ENCODE data around the gene TSPO2. TPM values are rescaled to one million over a fixed set of nuclear protein-coding genes. Genes with fewer than 3 reads are reported as not detected.

Gene TSPO2
- total RNA-seq, 1 experiment from 2014 or later, result not detected

- DNase-seq (ENCODE audit: low read depth), result peak; percentile 6
Measured at GRCh38 chr6:41074692-41075436, 32.6 kb downstream of the TSPO2 start.

- DNase-seq (ENCODE audit: low read depth), result no peak
Measured at GRCh38 chr6:41075651-41076626, 33.7 kb downstream of the TSPO2 start.

GRCh38 chr6:41077536-41077935, 35.3 kb downstream of the TSPO2 start:
- DNase-seq (ENCODE audit: low read depth), result no peak

- no peak for DNase-seq (ENCODE audit: low read depth)
Measured at GRCh38 chr6:41078101-41078500, 35.8 kb downstream of the TSPO2 start.

GRCh38 chr6:41079080-41079479, 36.8 kb downstream of the TSPO2 start:
- no peak for DNase-seq (ENCODE audit: low read depth)

GRCh38 chr6:41080621-41081020, 38.4 kb downstream of the TSPO2 start:
- no peak for DNase-seq (ENCODE audit: low read depth)

GRCh38 chr6:41083072-41083471, 40.8 kb downstream of the TSPO2 start:
- DNase-seq (ENCODE audit: low read depth), result no peak

- DNase-seq (ENCODE audit: low read depth), result no peak
Measured at GRCh38 chr6:41085182-41085581, 42.9 kb downstream of the TSPO2 start.

- DNase-seq (ENCODE audit: low read depth), result no peak
Measured at GRCh38 chr6:41088451-41088850, 46.2 kb downstream of the TSPO2 start.

- DNase-seq (ENCODE audit: low read depth), result no peak
Measured at GRCh38 chr6:41090841-41091761, 48.8 kb downstream of the TSPO2 start.

- DNase-seq (ENCODE audit: low read depth), result peak; percentile 20
Measured at GRCh38 chr6:41092421-41093140, 50.3 kb downstream of the TSPO2 start.

GRCh38 chr6:41093729-41094128, 51.5 kb downstream of the TSPO2 start:
- no peak for DNase-seq (ENCODE audit: low read depth)

Other genes with a start within 250 kb of the TSPO2 start
- gene UNC5CL, start 3.2 kb upstream of the TSPO2 start, total RNA-seq (2014; rRNA removed; shearing (Covaris generic)), result 0.10 and 0.12 TPM in 2 replicates
- gene APOBEC2, start 10.7 kb downstream of the TSPO2 start, total RNA-seq (2014; rRNA removed; shearing (Covaris generic)), result not detected in 2 replicates
- gene OARD1, start 29.9 kb downstream of the TSPO2 start, total RNA-seq (2014; rRNA removed; shearing (Covaris generic)), result 26.1 and 28.0 TPM in 2 replicates
- gene NFYA, start 30.5 kb downstream of the TSPO2 start, total RNA-seq (2014; rRNA removed; shearing (Covaris generic)), result 7.8 and 8.9 TPM in 2 replicates
- gene TREML1, start 111.9 kb downstream of the TSPO2 start, total RNA-seq (2014; rRNA removed; shearing (Covaris generic)), result not detected in 2 replicates
- 0.39 TPM in 1 of 2 replicates, not detected in the other for gene TREM2, start 120.6 kb downstream of the TSPO2 start, total RNA-seq (2014; rRNA removed; shearing (Covaris generic))
- gene TREML2, start 158.7 kb downstream of the TSPO2 start, total RNA-seq (2014; rRNA removed; shearing (Covaris generic)), result not detected in 2 replicates
- not detected in 2 replicates for gene TREML4, start 185.9 kb downstream of the TSPO2 start, total RNA-seq (2014; rRNA removed; shearing (Covaris generic))
- 2.0 TPM in 1 of 2 replicates, not detected in the other for gene TREM1, start 244.2 kb downstream of the TSPO2 start, total RNA-seq (2014; rRNA removed; shearing (Covaris generic))

Data from RPMI7951 (cell line).